T-helper 9 cell (primary cell): ENCODE results near the gene SYNJ2.

Experiments
- DNase-seq: peaks from one replicate; pipeline ENCODE4 v3.0.0-alpha.2; 2020

The SYNJ2 gene

DNA sequence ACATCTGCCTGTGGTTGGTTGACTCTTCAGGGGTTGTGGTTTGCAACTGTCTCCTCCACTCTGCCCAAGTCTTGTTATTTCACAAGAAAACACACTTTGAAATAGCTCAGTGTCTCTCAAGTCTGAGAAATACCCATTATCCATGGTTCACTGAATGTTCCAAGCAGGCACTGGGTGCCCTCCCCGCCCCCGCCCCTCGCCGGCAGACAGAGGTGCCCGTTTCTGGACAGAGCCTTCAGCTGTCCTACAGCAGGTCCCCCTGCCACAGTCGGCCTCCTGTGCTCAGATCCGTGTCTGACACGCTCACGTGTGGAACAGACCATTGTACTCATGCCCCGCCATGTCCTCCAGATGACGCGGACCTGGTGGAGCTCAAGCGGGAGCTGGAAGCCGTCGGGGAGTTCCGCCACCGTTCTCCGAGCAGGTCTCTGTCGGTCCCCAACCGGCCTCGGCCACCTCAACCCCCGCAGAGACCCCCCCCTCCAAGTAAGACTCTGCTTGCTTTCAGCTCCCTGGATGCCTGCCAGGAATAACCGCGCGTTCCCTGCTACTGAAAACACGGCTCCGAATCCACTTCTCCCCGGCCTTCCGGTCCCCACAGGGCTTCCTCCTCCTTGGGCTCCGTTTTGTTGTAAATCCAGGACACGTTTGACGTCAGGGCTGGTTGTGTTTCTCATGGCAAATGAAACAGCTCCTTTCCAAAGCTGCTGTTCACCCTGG is 105.0 kb downstream of the SYNJ2 start:
- DNase-seq: no peak

DNA sequence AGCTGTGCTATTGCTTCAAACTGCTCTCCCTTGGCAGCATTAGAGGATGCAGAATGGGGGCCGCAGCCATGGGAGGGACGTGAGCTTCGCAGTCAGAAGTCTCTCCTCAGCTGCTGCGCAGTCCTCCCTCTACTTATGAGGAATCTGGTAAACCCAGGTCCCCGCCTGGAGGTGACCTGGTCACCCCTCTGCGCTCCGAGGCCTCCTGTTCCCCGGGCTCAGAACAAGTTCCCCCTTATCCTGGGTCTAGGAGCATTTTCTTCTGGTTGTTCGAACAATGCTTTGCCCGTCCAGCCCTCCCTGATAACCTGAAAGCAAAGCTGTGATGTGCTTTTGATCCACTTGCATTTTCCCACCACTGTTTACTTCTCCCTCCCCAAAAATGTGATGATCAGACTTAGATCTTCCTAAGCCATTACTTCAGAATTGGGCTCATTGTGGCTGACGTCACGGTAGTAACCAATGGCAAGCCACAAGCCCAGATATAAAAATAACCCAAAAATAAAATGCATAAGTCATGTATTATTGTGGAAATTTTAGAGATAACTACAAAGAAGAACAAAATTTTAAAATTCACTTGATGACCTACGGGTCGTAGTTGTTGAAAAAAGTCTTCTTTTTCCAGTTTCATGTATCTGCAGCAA is 105.7 kb downstream of the SYNJ2 start:
- DNase-seq: no peak

DNA sequence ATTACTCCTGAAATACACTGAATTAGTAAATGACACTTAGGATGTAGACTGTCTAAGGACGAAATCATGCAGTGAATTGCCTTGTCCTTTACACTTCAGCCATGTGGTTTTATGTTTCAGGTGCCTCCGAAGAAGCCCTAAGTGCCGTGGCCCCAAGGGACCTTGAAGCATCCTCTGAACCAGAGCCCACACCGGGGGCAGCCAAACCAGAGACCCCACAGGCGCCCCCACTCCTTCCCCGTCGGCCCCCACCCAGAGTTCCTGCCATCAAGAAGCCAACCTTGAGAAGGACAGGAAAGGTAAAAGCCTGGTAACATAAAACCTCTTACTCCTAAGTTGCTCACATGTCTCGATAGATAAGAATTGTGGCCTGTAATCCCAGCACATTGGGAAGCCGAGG is 111.1 kb downstream of the SYNJ2 start:
- DNase-seq: no peak

GRCh38 chr6:158095031-158095430 is 113.4 kb downstream of the SYNJ2 start:
- DNase-seq: no peak

DNA sequence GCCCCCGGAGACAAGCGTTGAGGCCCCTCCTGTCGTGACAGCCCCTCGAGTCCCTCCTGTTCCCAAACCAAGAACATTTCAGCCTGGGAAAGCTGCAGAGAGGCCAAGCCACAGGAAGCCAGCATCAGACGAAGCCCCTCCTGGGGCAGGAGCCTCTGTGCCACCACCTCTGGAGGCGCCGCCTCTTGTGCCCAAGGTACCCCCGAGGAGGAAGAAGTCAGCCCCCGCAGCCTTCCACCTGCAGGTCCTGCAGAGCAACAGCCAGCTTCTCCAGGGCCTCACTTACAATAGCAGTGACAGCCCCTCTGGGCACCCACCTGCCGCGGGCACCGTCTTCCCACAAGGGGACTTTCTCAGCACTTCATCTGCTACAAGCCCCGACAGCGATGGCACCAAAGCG is 114.0 kb downstream of the SYNJ2 start:
- no peak for DNase-seq

DNA sequence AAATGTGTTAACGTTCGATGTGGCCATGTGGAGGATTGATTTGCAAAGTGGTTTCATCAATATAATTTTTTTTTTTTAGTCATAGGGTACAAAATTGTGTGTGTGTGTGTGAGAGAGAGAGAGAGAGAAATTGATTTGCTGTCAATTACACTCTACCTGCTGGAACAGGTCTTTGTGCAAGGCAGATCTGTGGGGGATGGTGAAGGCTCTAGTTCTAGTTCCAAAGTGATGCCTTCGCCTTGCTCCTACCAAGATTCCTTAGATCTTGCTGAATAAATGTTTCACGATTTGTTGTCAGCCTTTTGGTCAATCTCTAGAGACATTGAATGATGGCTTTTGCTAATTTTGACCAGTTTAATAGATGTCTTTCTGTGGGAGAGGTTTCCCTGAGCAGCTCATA is 121.6 kb downstream of the SYNJ2 start:
- no peak for DNase-seq

DNA sequence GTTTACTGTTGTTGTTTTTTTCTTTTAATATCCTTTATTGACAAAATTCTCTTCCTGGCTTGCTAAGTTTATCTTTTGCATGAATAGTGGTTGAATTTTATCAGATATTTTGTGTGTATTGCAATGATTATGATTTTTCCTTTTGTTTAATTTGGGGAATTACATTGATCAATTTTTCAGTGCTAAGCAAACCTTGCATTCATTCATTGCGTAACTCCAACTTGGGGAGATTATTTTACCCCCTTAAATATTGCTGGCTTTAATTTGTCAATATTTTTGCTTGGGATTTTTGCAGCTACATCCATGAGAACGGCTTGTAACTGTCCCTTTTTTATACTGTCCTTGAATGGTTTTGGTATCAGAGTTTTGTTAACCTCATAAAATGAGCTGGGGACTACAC is 123.0 kb downstream of the SYNJ2 start:
- no peak for DNase-seq

DNA sequence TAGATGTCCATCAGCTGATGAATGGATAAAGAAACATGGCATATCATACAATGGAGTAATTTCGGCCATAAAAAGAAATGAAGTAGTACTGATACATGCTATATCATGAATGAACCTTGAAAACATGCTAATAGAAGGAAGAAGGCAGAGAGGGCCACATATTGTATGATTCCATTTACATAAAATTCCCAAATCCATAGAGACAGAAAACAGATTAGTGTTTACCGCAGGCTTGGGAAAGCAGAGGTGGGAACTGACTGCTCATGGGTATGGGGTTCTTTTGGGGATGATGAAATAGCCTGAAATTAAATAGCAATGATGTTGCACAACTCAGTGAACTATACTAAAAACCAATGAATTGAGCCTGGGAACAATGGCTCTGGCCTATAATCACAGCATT is 128.1 kb downstream of the SYNJ2 start:
- no peak for DNase-seq

DNA sequence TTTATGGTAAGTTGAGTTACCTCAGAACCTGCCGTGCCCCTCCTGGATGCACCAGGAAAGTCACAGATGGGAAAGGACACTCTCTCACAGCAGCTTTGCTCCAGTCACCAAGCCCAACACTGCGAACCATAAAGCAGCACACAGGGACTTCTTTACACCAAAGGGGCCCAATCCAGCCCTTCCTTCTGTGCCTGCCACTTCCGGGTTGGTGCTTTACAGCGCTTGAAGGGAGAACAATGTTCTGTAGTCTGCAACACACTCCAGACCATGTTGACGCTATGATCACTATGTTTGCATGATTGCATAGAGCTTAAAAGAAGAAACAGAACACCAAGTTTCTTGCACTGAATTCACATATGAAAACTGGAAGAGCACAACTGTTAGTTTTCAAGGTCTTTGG is 129.3 kb downstream of the SYNJ2 start:
- no peak for DNase-seq

GRCh38 chr6:158111987-158112386 is 130.3 kb downstream of the SYNJ2 start:
- DNase-seq: no peak

DNA sequence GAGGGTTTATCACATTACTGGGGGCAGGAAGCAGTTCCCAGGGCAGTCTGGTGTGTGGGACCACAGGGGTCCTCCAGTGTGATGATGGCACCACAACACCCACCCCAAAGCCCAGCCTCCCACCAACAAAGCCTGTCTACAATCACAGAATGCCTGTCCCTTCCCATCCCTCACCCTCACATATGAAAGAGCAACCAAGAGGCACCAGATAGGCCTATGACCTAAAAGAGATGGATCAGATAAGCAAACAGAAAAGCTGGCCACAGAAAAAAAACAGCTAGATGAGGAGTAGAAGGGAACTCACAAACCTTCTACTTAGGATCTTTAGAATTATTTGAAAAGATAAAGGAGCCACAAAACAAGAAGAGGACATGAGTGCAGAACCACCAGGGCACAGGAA is 132.1 kb downstream of the SYNJ2 start:
- DNase-seq: no peak

- DNase-seq: no peak
Observed at GRCh38 chr6:158115102-158115501, 133.4 kb downstream of the SYNJ2 start.

DNA sequence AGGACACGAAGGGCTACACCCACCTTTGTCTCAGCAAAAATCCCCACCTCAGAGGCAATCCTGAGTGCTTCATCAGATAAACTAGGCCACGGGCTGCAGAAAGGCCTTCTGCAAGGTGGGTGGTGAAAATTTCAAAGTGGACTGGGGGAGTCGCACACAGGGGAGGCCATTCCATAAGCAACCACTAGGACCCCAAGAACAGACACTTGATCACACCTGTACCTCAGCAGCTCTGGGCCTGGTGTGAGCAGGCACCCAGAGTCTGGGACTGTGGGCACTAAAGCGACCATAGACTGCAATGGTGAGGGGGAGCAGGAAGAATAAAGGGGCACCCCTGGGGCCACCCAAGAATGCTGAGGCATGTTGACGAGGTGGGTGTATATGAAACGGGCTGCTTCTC is 133.8 kb downstream of the SYNJ2 start:
- DNase-seq: no peak

DNA sequence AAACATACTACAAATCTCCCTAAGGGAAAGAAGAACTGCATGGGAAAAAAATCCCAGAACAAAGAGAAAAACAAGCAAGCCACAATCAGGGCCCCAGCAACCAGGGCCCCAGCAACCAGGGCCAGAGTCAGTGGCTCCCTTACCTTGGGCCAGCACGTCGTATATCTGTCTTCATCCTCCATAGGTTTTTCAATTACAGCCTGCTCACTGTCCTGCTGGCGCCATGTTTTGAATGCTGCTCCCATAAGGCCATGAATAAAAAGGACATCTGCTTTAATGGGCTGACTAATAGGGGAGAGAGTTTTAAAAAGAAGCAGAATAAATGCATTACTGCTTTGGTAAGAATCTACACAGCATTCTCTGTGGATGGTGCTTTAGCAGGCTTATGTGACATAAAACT is 137.2 kb downstream of the SYNJ2 start:
- DNase-seq: no peak

- no peak for DNase-seq
Observed at GRCh38 chr6:158121335-158121734, 139.7 kb downstream of the SYNJ2 start.

- no peak for DNase-seq
Observed at GRCh38 chr6:158122048-158122447, 140.4 kb downstream of the SYNJ2 start.

DNA sequence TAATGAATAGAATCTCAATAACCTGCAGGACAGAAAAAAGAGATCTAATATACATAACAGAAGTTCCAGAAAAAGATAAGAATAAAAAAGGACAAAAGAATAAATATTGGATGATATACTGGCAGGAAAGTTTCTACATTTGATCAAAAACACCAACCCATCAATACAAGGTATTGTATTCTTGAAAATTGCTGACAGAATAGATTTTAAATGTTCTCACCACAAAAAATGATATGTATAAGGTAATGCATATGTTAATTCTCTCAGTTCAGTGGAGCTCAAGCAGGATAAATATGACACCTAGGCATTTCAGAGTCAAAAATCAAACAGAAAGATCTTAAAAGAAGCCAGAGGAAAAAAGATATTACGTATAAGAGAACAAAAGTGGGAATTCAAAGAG is 142.6 kb downstream of the SYNJ2 start:
- no peak for DNase-seq

DNA sequence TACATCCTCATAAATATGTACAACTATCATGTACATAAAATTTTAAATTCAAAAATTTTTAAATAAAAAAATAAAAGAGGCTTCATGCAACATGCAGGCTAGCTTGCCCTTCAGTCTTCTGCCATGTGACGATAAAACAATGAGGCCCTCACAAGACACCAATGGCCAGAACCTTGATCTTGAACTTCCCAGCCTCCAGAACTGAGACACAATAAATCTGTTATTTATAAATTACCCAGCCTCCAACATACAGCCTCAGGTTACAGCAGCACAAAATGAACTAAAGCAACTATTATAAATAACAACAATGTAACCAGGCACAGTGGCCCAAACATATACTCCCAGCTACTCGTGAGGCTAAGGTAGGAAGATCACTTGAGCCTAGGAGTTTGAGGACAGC is 143.6 kb downstream of the SYNJ2 start:
- no peak for DNase-seq

GRCh38 chr6:158131926-158132325 is 150.3 kb downstream of the SYNJ2 start:
- no peak for DNase-seq

GRCh38 chr6:158142789-158143188 is 161.1 kb downstream of the SYNJ2 start:
- DNase-seq: no peak

- DNase-seq: no peak
Observed at GRCh38 chr6:158143700-158144099, 162.0 kb downstream of the SYNJ2 start.
